ENCODE measurements around the gene CT45A2. TPM values are rescaled to one million over a fixed set of nuclear protein-coding genes. Genes with fewer than 3 reads are reported as not detected.
"Not testable (repeated sequence)": the region's sequence is repeated elsewhere in the genome, so short reads cannot be mapped to it uniquely, and the experiment has no call there.

Gene CT45A2
- total RNA-seq = not detected
- long read RNA-seq, donor 1 = 0 reads
- long read RNA-seq, donor 2 = 0 reads

- intact Hi-C loops (cut with DNase I, micrococcal nuclease); H3K4me1 ChIP-seq (ENCODE audit: low read depth); DNase-seq; H3K9me3 ChIP-seq; H3K36me3 ChIP-seq (ENCODE audit: low read depth); ATAC-seq; H3K4me3 ChIP-seq: not testable (repeated sequence)
Observed at GRCh38 chrX:135819912-135820311, at the start of gene CT45A2. Gene CT45A2 (minus strand): TSS chrX:135820012. CDS start chrX:135816265, 3,747 bp downstream.

DNA sequence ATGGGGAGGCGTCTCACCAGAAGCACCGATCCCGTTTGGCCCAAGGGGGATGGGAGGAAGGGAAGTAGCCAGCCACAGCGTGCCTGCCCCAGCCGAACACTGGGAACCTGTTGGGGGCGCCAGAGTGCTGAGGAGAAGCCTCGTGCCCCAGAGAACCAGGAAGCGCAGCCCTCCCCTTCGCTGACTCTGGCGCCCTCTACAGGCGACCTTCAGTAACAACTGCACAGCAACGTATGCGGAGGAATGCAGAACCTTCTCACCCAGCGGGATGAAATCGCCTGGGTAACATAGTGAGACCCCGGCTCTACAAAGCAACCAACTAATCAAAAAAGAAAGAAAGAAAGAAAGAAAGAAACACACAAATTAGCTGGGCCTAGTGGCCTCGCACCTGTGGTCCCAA, 34.6 kb upstream of the CT45A2 start, which contains the start of gene CT45A8:
CT45A8 (minus strand) TSS at position 101 of the 400 bp plus-strand sequence. CDS start 3,755 bp downstream, outside the sequence.
- DNase-seq; H3K36me3 ChIP-seq (ENCODE audit: low read depth): not testable (repeated sequence)

GRCh38 chrX:135837180-135837579, 17.4 kb upstream of the CT45A2 start, which contains the start of gene CT45A7:
Gene CT45A7 (minus strand): TSS chrX:135837280. CDS start chrX:135833533, 3,747 bp downstream.
- H3K36me3 ChIP-seq (ENCODE audit: low read depth); H3K4me3 ChIP-seq; H3K4me1 ChIP-seq (ENCODE audit: low read depth); ATAC-seq; intact Hi-C loops (cut with DNase I, micrococcal nuclease); H3K9me3 ChIP-seq; DNase-seq: not testable (repeated sequence)

More for the DNA sequence above, 34.6 kb upstream of the CT45A2 start, which contains the start of gene CT45A8:
- intact Hi-C loops (cut with DNase I, micrococcal nuclease); H3K4me1 ChIP-seq (ENCODE audit: low read depth); H3K9me3 ChIP-seq; ATAC-seq; H3K4me3 ChIP-seq: not testable (repeated sequence)

GRCh38 chrX:135802687-135803086, 17.1 kb downstream of the CT45A2 start, which contains the start of gene CT45A6:
Gene CT45A6 (minus strand): TSS chrX:135802787. CDS start chrX:135798993, 3,794 bp downstream.
- ATAC-seq; DNase-seq; H3K36me3 ChIP-seq (ENCODE audit: low read depth); H3K4me1 ChIP-seq (ENCODE audit: low read depth); intact Hi-C loops (cut with DNase I, micrococcal nuclease); H3K9me3 ChIP-seq; H3K4me3 ChIP-seq: not testable (repeated sequence)

DNA sequence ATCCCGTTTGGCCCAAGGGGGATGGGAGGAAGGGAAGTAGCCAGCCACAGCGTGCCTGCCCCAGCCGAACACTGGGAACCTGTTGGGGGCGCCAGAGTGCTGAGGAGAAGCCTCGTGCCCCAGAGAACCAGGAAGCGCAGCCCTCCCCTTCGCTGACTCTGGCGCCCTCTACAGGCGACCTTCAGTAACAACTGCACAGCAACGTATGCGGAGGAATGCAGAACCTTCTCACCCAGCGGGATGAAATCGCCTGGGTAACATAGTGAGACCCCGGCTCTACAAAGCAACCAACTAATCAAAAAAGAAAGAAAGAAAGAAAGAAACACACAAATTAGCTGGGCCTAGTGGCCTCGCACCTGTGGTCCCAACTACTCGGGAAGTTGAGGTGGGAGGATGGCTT, 34.4 kb downstream of the CT45A2 start, which contains the start of gene CT45A5:
CT45A5 (minus strand) TSS at position 101 of the 400 bp plus-strand sequence. CDS start 3,774 bp downstream, outside the sequence.
- H3K36me3 ChIP-seq (ENCODE audit: low read depth); H3K4me3 ChIP-seq; DNase-seq; ATAC-seq; H3K9me3 ChIP-seq; H3K4me1 ChIP-seq (ENCODE audit: low read depth); intact Hi-C loops (cut with DNase I, micrococcal nuclease): not testable (repeated sequence)

- H3K4me1 ChIP-seq (ENCODE audit: low read depth); H3K4me3 ChIP-seq; H3K36me3 ChIP-seq (ENCODE audit: low read depth); H3K9me3 ChIP-seq; intact Hi-C loops (cut with DNase I, micrococcal nuclease); DNase-seq; ATAC-seq: not testable (repeated sequence)
Observed at GRCh38 chrX:135768091-135768490, 51.7 kb downstream of the CT45A2 start, which contains the start of gene CT45A3. Gene CT45A3 (minus strand): TSS chrX:135768191. CDS start chrX:135764444, 3,747 bp downstream.

Other genes starting within 250 kb of the CT45A2 start
- not detected for gene CT45A1, start 106.4 kb downstream of the CT45A2 start, total RNA-seq
- not detected for gene CT45A3, start 51.8 kb downstream of the CT45A2 start, total RNA-seq
- not detected for gene CT45A5, start 34.5 kb downstream of the CT45A2 start, total RNA-seq
- not detected for gene CT45A6, start 17.2 kb downstream of the CT45A2 start, total RNA-seq
- gene CT45A7, start 17.3 kb upstream of the CT45A2 start, total RNA-seq = not detected
- gene CT45A8, start 34.5 kb upstream of the CT45A2 start, total RNA-seq = not detected
- not detected for gene CT45A9, start 51.8 kb upstream of the CT45A2 start, total RNA-seq
- gene CT45A10, start 73.4 kb upstream of the CT45A2 start, total RNA-seq = not detected
- gene SAGE1, start 73.7 kb upstream of the CT45A2 start, total RNA-seq = not detected
- 10 to 100 TPM; 23.3 to 33.2 (median 25.0) TPM for gene MMGT1, start 154.0 kb upstream of the CT45A2 start, total RNA-seq
- 10 to 100 TPM; 12.6 to 17.3 (median 13.1) TPM for gene SLC9A6, start 165.4 kb upstream of the CT45A2 start, total RNA-seq